ENCODE measurements around the gene ITPR1.

DNA sequence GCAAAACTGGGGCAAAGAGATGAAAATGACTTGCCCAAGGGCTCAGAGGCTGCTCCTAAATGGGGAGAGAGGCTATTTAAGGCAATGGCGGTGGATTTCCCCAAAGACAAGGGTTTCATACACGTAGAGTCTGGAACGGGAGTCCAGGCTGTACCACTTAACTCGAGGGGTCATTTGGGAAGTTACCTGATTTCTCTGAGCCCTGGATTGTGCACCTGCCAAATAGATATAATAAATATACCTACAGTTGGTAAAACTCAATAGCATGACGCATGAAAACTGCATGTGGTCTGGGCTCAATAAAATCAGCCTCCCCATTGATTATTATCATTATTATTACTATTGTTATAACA, 1.3 kb upstream of the ITPR1 start:
- TF ChIP-seq, protein P1, sequence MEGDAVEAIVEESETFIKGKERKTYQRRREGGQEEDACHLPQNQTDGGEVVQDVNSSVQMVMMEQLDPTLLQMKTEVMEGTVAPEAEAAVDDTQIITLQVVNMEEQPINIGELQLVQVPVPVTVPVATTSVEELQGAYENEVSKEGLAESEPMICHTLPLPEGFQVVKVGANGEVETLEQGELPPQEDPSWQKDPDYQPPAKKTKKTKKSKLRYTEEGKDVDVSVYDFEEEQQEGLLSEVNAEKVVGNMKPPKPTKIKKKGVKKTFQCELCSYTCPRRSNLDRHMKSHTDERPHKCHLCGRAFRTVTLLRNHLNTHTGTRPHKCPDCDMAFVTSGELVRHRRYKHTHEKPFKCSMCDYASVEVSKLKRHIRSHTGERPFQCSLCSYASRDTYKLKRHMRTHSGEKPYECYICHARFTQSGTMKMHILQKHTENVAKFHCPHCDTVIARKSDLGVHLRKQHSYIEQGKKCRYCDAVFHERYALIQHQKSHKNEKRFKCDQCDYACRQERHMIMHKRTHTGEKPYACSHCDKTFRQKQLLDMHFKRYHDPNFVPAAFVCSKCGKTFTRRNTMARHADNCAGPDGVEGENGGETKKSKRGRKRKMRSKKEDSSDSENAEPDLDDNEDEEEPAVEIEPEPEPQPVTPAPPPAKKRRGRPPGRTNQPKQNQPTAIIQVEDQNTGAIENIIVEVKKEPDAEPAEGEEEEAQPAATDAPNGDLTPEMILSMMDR (IDR thresholded peaks at IDR 0.05) = no peak
- TF ChIP-seq POLR2A (IDR thresholded peaks at IDR 0.05) (no peak), POLR2AphosphoS5 (IDR thresholded peaks at IDR 0.05) (no peak), EP300 (IDR thresholded peaks at IDR 0.05) (no peak)

Data from gastroesophageal sphincter (tissue), 3 donors.